D341Med (cell line): Measurements from ENCODE around the gene RXFP4.
"Not testable (repeated sequence)": the region's sequence is repeated elsewhere in the genome, so short reads cannot be mapped to it uniquely, and the experiment has no call there.

Source experiments
- DNase-seq: peaks from one replicate; pipeline ENCODE4 v3.0.0; 2012; ENCODE audit warnings: low spot score

Gene RXFP4

GRCh38 chr1:155940993-155941844 is at the start of gene RXFP4:
TSS of gene RXFP4 (plus strand) at chr1:155941638. CDS start at chr1:155941710, 72 bp downstream.
- DNase-seq, result no peak

GRCh38 chr1:155892796-155893195 is 48.6 kb upstream of the RXFP4 start:
- no peak for DNase-seq

- DNase-seq, result no peak
Measured at GRCh38 chr1:155893389-155894142, 47.9 kb upstream of the RXFP4 start.

GRCh38 chr1:155895617-155896016 is 45.8 kb upstream of the RXFP4 start:
- not testable (repeated sequence) for DNase-seq

GRCh38 chr1:155896476-155896875 is 45.0 kb upstream of the RXFP4 start:
- not testable (repeated sequence) for DNase-seq

- no peak for DNase-seq
Measured at GRCh38 chr1:155897746-155898145, 43.7 kb upstream of the RXFP4 start.

- no peak for DNase-seq
Measured at GRCh38 chr1:155898888-155899287, 42.5 kb upstream of the RXFP4 start.

GRCh38 chr1:155899683-155900082 is 41.8 kb upstream of the RXFP4 start:
- DNase-seq, result no peak

- no peak for DNase-seq
Measured at GRCh38 chr1:155900161-155900560, 41.3 kb upstream of the RXFP4 start.

GRCh38 chr1:155904261-155904660 is 37.2 kb upstream of the RXFP4 start:
- no peak for DNase-seq

GRCh38 chr1:155909894-155910293 is 31.5 kb upstream of the RXFP4 start:
- DNase-seq, result no peak

GRCh38 chr1:155910621-155911121 is 30.8 kb upstream of the RXFP4 start:
- peak; percentile 62 for DNase-seq

GRCh38 chr1:155911156-155912055 is 30.0 kb upstream of the RXFP4 start, which contains the start of gene RIT1:
TSS of gene RIT1 (minus strand) at chr1:155911349. CDS start at chr1:155910761, 588 bp downstream.
- peak; percentile 94 for DNase-seq

- no peak for DNase-seq
Measured at GRCh38 chr1:155912056-155912536, 29.3 kb upstream of the RXFP4 start.

GRCh38 chr1:155913969-155914757 is 27.3 kb upstream of the RXFP4 start:
- no peak for DNase-seq

- no peak for DNase-seq
Measured at GRCh38 chr1:155918660-155919059, 22.8 kb upstream of the RXFP4 start.

- no peak for DNase-seq
Measured at GRCh38 chr1:155919801-155920200, 21.6 kb upstream of the RXFP4 start.

- no peak for DNase-seq
Measured at GRCh38 chr1:155920717-155921116, 20.7 kb upstream of the RXFP4 start.

- DNase-seq, result no peak
Measured at GRCh38 chr1:155925506-155925905, 15.9 kb upstream of the RXFP4 start.

- DNase-seq, result no peak
Measured at GRCh38 chr1:155929057-155929456, 12.4 kb upstream of the RXFP4 start.

GRCh38 chr1:155930725-155931124 is 10.7 kb upstream of the RXFP4 start:
- DNase-seq, result not testable (repeated sequence)
